ENCODE results near the gene CEPT1. TPM values are rescaled to one million over a fixed set of nuclear protein-coding genes. Genes with fewer than 3 reads are reported as not detected.

The CEPT1 gene
- total and polyA plus RNA-seq, 8 donors = 4.6 to 71.4 (median 13.5) TPM

GRCh38 chr1:111126354-111126753, 13.7 kb upstream of the CEPT1 start:
- intact Hi-C loops (cut with DNase I; ENCODE audit: low total_unique reads) = no loop called here

GRCh38 chr1:111127923-111128643, 11.9 kb upstream of the CEPT1 start:
- no peaks in the 10 kb centered on the region for H3K9me3 ChIP-seq
- no peak overlapping the region for H3K27ac ChIP-seq
- no peaks in the 10 kb centered on the region for H3K27me3 ChIP-seq
- H3K36me3 ChIP-seq = peaks cover 8 to 74% (median 69%) of the 10 kb centered on the region in 4 donors
- WGBS, 5 donors = 79 to 88% (median 85%) methylated on average over 3 of the region's 3 CpGs
- no peak overlapping the region for H3K4me3 ChIP-seq
- no peak for TF ChIP-seq POLR2A (IDR thresholded peaks at IDR 0.05)
- no peak for TF ChIP-seq EP300 (IDR thresholded peaks at IDR 0.05)
- TF ChIP-seq CTCF (IDR thresholded peaks at IDR 0.05) = no peak
- TF ChIP-seq POLR2AphosphoS5 (IDR thresholded peaks at IDR 0.05) = no peak
- intact Hi-C loops (cut with DNase I; ENCODE audit: low total_unique reads) = no loop called here
- H3K4me1 ChIP-seq = no peaks in the 10 kb centered on the region
- DNase-seq = peak in 1 of 2 donors; percentile 24

More at GRCh38 chr1:111126354-111126753, 13.7 kb upstream of the CEPT1 start:
- no peak for DNase-seq
- Histone ChIP-seq H3K4me3 (no peak overlapping the region), H3K36me3 (peaks cover 8 to 80% (median 72%) of the 10 kb centered on the region in 4 donors), H3K9me3 (no peaks in the 10 kb centered on the region), H3K4me1 (no peaks in the 10 kb centered on the region), H3K27me3 (no peaks in the 10 kb centered on the region), H3K27ac (no peak overlapping the region)
- 91 to 100% (median 98%) methylated on average over 1 of the region's 1 CpG for WGBS, 5 donors
- no peak for TF ChIP-seq EP300 (IDR thresholded peaks at IDR 0.05)
- no peak for TF ChIP-seq CTCF (IDR thresholded peaks at IDR 0.05)
- TF ChIP-seq POLR2A (IDR thresholded peaks at IDR 0.05) = no peak
- TF ChIP-seq POLR2AphosphoS5 (IDR thresholded peaks at IDR 0.05) = no peak

- no peak overlapping the region for H3K4me3 ChIP-seq
- H3K27ac ChIP-seq = no peak overlapping the region
- DNase-seq = no peak
- no peaks in the 10 kb centered on the region for H3K27me3 ChIP-seq
- no peaks in the 10 kb centered on the region for H3K9me3 ChIP-seq
- WGBS, 5 donors = 63 to 77% (median 68%) methylated on average over 1 of the region's 1 CpG
- peaks cover 7 to 61% (median 57%) of the 10 kb centered on the region in 4 donors for H3K36me3 ChIP-seq
- peaks cover 0 to 5% (median 0%) of the 10 kb centered on the region in 4 donors for H3K4me1 ChIP-seq
- TF ChIP-seq EP300 (IDR thresholded peaks at IDR 0.05) (no peak), POLR2A (IDR thresholded peaks at IDR 0.05) (no peak), CTCF (IDR thresholded peaks at IDR 0.05) (no peak), POLR2AphosphoS5 (IDR thresholded peaks at IDR 0.05) (no peak)
- intact Hi-C loops (cut with DNase I; ENCODE audit: low total_unique reads) = no loop called here
Observed at GRCh38 chr1:111129376-111129775, 10.6 kb upstream of the CEPT1 start.

- intact Hi-C loops (cut with DNase I; ENCODE audit: low total_unique reads) = no loop called here
- H3K27ac ChIP-seq = no peak overlapping the region
- 83 to 92% (median 87%) methylated on average over 4 of the region's 4 CpGs for WGBS, 5 donors
Observed at GRCh38 chr1:111131693-111132092, 8.3 kb upstream of the CEPT1 start.

More at GRCh38 chr1:111131693-111132092, 8.3 kb upstream of the CEPT1 start:
- Histone ChIP-seq H3K9me3 (no peaks in the 10 kb centered on the region), H3K36me3 (peaks cover 3 to 59% (median 54%) of the 10 kb centered on the region in 4 donors), H3K27me3 (no peaks in the 10 kb centered on the region), H3K4me1 (peaks cover 0 to 5% (median 0%) of the 10 kb centered on the region in 4 donors), H3K4me3 (no peak overlapping the region)
- TF ChIP-seq POLR2A (IDR thresholded peaks at IDR 0.05) = no peak
- no peak for TF ChIP-seq CTCF (IDR thresholded peaks at IDR 0.05)
- no peak for TF ChIP-seq POLR2AphosphoS5 (IDR thresholded peaks at IDR 0.05)
- no peak for TF ChIP-seq EP300 (IDR thresholded peaks at IDR 0.05)
- no peak for DNase-seq
